ENCODE data around the gene FARS2.

Gene FARS2

GRCh38 chr6:5587648-5588047, 326.3 kb downstream of the FARS2 start:
- no peaks in the 10 kb centered on the region for H3K4me1 ChIP-seq (ENCODE audit: control insufficient read depth, insufficient read depth, low read length)
- no peak overlapping the region for H3K4me3 ChIP-seq (ENCODE audit: insufficient read depth, low read depth, low read length)
- WGBS, 2 experiments = 89 to 91% methylated on average over 2 to 3 of the region's 3 CpGs
- no peaks in the 10 kb centered on the region for H3K9me3 ChIP-seq (ENCODE audit: control insufficient read depth, low read length)
- H3K36me3 ChIP-seq (ENCODE audit: control insufficient read depth, insufficient read depth, low read length) = no peaks in the 10 kb centered on the region
- H3K27me3 ChIP-seq (ENCODE audit: control insufficient read depth, insufficient read depth, low read length, poor library complexity, severe bottlenecking) = no peaks in the 10 kb centered on the region
- H3K27ac ChIP-seq (ENCODE audit: insufficient read depth, low read depth, low read length, poor library complexity, severe bottlenecking) = no peak overlapping the region

GRCh38 chr6:5589422-5590141, 328.3 kb downstream of the FARS2 start:
- Histone ChIP-seq H3K4me3 (ENCODE audit: insufficient read depth, low read depth, low read length) (no peak overlapping the region), H3K27ac (ENCODE audit: insufficient read depth, low read depth, low read length, poor library complexity, severe bottlenecking) (no peak overlapping the region), H3K36me3 (ENCODE audit: control insufficient read depth, insufficient read depth, low read length) (no peaks in the 10 kb centered on the region), H3K4me1 (ENCODE audit: control insufficient read depth, insufficient read depth, low read length) (no peaks in the 10 kb centered on the region), H3K9me3 (ENCODE audit: control insufficient read depth, low read length) (no peaks in the 10 kb centered on the region), H3K27me3 (ENCODE audit: control insufficient read depth, insufficient read depth, low read length, poor library complexity, severe bottlenecking) (no peaks in the 10 kb centered on the region)
- 95 to 97% methylated on average over 7 of the region's 7 CpGs for WGBS, 2 experiments

GRCh38 chr6:5590187-5590586, 328.9 kb downstream of the FARS2 start:
- no peaks in the 10 kb centered on the region for H3K36me3 ChIP-seq (ENCODE audit: control insufficient read depth, insufficient read depth, low read length)
- 82 to 89% methylated on average over 4 to 5 of the region's 5 CpGs for WGBS, 2 experiments
- no peak overlapping the region for H3K4me3 ChIP-seq (ENCODE audit: insufficient read depth, low read depth, low read length)
- H3K27ac ChIP-seq (ENCODE audit: insufficient read depth, low read depth, low read length, poor library complexity, severe bottlenecking) = no peak overlapping the region
- no peaks in the 10 kb centered on the region for H3K4me1 ChIP-seq (ENCODE audit: control insufficient read depth, insufficient read depth, low read length)
- no peaks in the 10 kb centered on the region for H3K27me3 ChIP-seq (ENCODE audit: control insufficient read depth, insufficient read depth, low read length, poor library complexity, severe bottlenecking)
- no peaks in the 10 kb centered on the region for H3K9me3 ChIP-seq (ENCODE audit: control insufficient read depth, low read length)

GRCh38 chr6:5592886-5593519, 331.7 kb downstream of the FARS2 start:
- Histone ChIP-seq H3K36me3 (ENCODE audit: control insufficient read depth, insufficient read depth, low read length) (no peaks in the 10 kb centered on the region), H3K27ac (ENCODE audit: insufficient read depth, low read depth, low read length, poor library complexity, severe bottlenecking) (no peak overlapping the region), H3K4me1 (ENCODE audit: control insufficient read depth, insufficient read depth, low read length) (no peaks in the 10 kb centered on the region), H3K27me3 (ENCODE audit: control insufficient read depth, insufficient read depth, low read length, poor library complexity, severe bottlenecking) (no peaks in the 10 kb centered on the region), H3K9me3 (ENCODE audit: control insufficient read depth, low read length) (no peaks in the 10 kb centered on the region), H3K4me3 (ENCODE audit: insufficient read depth, low read depth, low read length) (no peak overlapping the region)
- WGBS, 2 experiments = 92 to 96% methylated on average over 17 of the region's 17 CpGs

- no peak overlapping the region for H3K27ac ChIP-seq (ENCODE audit: insufficient read depth, low read depth, low read length, poor library complexity, severe bottlenecking)
- H3K36me3 ChIP-seq (ENCODE audit: control insufficient read depth, insufficient read depth, low read length) = no peaks in the 10 kb centered on the region
- H3K27me3 ChIP-seq (ENCODE audit: control insufficient read depth, insufficient read depth, low read length, poor library complexity, severe bottlenecking) = no peaks in the 10 kb centered on the region
- H3K4me3 ChIP-seq (ENCODE audit: insufficient read depth, low read depth, low read length) = no peak overlapping the region
- 95 to 97% methylated on average over 7 of the region's 7 CpGs for WGBS, 2 experiments
- H3K9me3 ChIP-seq (ENCODE audit: control insufficient read depth, low read length) = no peaks in the 10 kb centered on the region
- H3K4me1 ChIP-seq (ENCODE audit: control insufficient read depth, insufficient read depth, low read length) = no peaks in the 10 kb centered on the region
These were observed 333.9 kb downstream of the FARS2 start for GRCh38 chr6:5595184-5595583.

GRCh38 chr6:5597413-5597812, 336.1 kb downstream of the FARS2 start:
- H3K27ac ChIP-seq (ENCODE audit: insufficient read depth, low read depth, low read length, poor library complexity, severe bottlenecking) = no peak overlapping the region
- WGBS, 2 experiments = 88% methylated on average over 6 of the region's 7 CpGs
- no peaks in the 10 kb centered on the region for H3K9me3 ChIP-seq (ENCODE audit: control insufficient read depth, low read length)
- no peaks in the 10 kb centered on the region for H3K27me3 ChIP-seq (ENCODE audit: control insufficient read depth, insufficient read depth, low read length, poor library complexity, severe bottlenecking)
- H3K4me3 ChIP-seq (ENCODE audit: insufficient read depth, low read depth, low read length) = no peak overlapping the region
- no peaks in the 10 kb centered on the region for H3K36me3 ChIP-seq (ENCODE audit: control insufficient read depth, insufficient read depth, low read length)
- no peaks in the 10 kb centered on the region for H3K4me1 ChIP-seq (ENCODE audit: control insufficient read depth, insufficient read depth, low read length)

- no peak overlapping the region for H3K4me3 ChIP-seq (ENCODE audit: insufficient read depth, low read depth, low read length)
- no peak overlapping the region for H3K27ac ChIP-seq (ENCODE audit: insufficient read depth, low read depth, low read length, poor library complexity, severe bottlenecking)
- no peaks in the 10 kb centered on the region for H3K36me3 ChIP-seq (ENCODE audit: control insufficient read depth, insufficient read depth, low read length)
- WGBS, 2 experiments = 90 to 95% methylated on average over 3 of the region's 3 CpGs
- H3K27me3 ChIP-seq (ENCODE audit: control insufficient read depth, insufficient read depth, low read length, poor library complexity, severe bottlenecking) = no peaks in the 10 kb centered on the region
- H3K9me3 ChIP-seq (ENCODE audit: control insufficient read depth, low read length) = no peaks in the 10 kb centered on the region
- H3K4me1 ChIP-seq (ENCODE audit: control insufficient read depth, insufficient read depth, low read length) = no peaks in the 10 kb centered on the region
These were observed 336.8 kb downstream of the FARS2 start for GRCh38 chr6:5598123-5598522.

- H3K36me3 ChIP-seq (ENCODE audit: control insufficient read depth, insufficient read depth, low read length) = no peaks in the 10 kb centered on the region
- WGBS, 2 experiments = 88 to 91% methylated on average over 8 of the region's 8 CpGs
These were observed 337.8 kb downstream of the FARS2 start for GRCh38 chr6:5599127-5599526.

GRCh38 chr6:5605937-5606336, 344.6 kb downstream of the FARS2 start:
- WGBS, 2 experiments = 96% methylated on average over 5 of the region's 5 CpGs
- H3K4me3 ChIP-seq (ENCODE audit: insufficient read depth, low read depth, low read length) = no peak overlapping the region
- no peaks in the 10 kb centered on the region for H3K4me1 ChIP-seq (ENCODE audit: control insufficient read depth, insufficient read depth, low read length)
- no peaks in the 10 kb centered on the region for H3K9me3 ChIP-seq (ENCODE audit: control insufficient read depth, low read length)
- H3K36me3 ChIP-seq (ENCODE audit: control insufficient read depth, insufficient read depth, low read length) = no peaks in the 10 kb centered on the region
- no peak overlapping the region for H3K27ac ChIP-seq (ENCODE audit: insufficient read depth, low read depth, low read length, poor library complexity, severe bottlenecking)
- no peaks in the 10 kb centered on the region for H3K27me3 ChIP-seq (ENCODE audit: control insufficient read depth, insufficient read depth, low read length, poor library complexity, severe bottlenecking)

More at GRCh38 chr6:5599127-5599526, 337.8 kb downstream of the FARS2 start:
- Histone ChIP-seq H3K4me3 (ENCODE audit: insufficient read depth, low read depth, low read length) (no peak overlapping the region), H3K9me3 (ENCODE audit: control insufficient read depth, low read length) (no peaks in the 10 kb centered on the region), H3K4me1 (ENCODE audit: control insufficient read depth, insufficient read depth, low read length) (no peaks in the 10 kb centered on the region), H3K27me3 (ENCODE audit: control insufficient read depth, insufficient read depth, low read length, poor library complexity, severe bottlenecking) (no peaks in the 10 kb centered on the region), H3K27ac (ENCODE audit: insufficient read depth, low read depth, low read length, poor library complexity, severe bottlenecking) (no peak overlapping the region)

GRCh38 chr6:5606546-5606945, 345.2 kb downstream of the FARS2 start:
- Histone ChIP-seq H3K27ac (ENCODE audit: insufficient read depth, low read depth, low read length, poor library complexity, severe bottlenecking) (no peak overlapping the region), H3K36me3 (ENCODE audit: control insufficient read depth, insufficient read depth, low read length) (no peaks in the 10 kb centered on the region), H3K4me3 (ENCODE audit: insufficient read depth, low read depth, low read length) (no peak overlapping the region), H3K27me3 (ENCODE audit: control insufficient read depth, insufficient read depth, low read length, poor library complexity, severe bottlenecking) (no peaks in the 10 kb centered on the region), H3K4me1 (ENCODE audit: control insufficient read depth, insufficient read depth, low read length) (no peaks in the 10 kb centered on the region), H3K9me3 (ENCODE audit: control insufficient read depth, low read length) (no peaks in the 10 kb centered on the region)
- WGBS, 2 experiments = 96 to 98% methylated on average over 4 of the region's 4 CpGs
